Measurements from ENCODE around the gene RNF223. TPM values are rescaled to one million over a fixed set of nuclear protein-coding genes. Genes with fewer than 3 reads are reported as not detected.

RNF223 gene
- total RNA-seq, 1 donor from 2014 or later: not detected

Other genes starting within 250 kb of the RNF223 start
- gene SAMD11, start 150.4 kb downstream of the RNF223 start, total RNA-seq: 1.2 TPM
- gene NOC2L, start 115.0 kb downstream of the RNF223 start, total RNA-seq: 36.1 TPM
- gene KLHL17, start 113.7 kb downstream of the RNF223 start, total RNA-seq: 7.1 TPM
- not detected for gene PLEKHN1, start 107.8 kb downstream of the RNF223 start, total RNA-seq
- 0.25 TPM for gene PERM1, start 92.2 kb downstream of the RNF223 start, total RNA-seq
- 20.7 TPM for gene HES4, start 74.2 kb downstream of the RNF223 start, total RNA-seq
- gene ISG15, start 60.8 kb downstream of the RNF223 start, total RNA-seq: 3.4 TPM
- gene AGRN, start 54.2 kb downstream of the RNF223 start, total RNA-seq: 63.9 TPM
- gene C1orf159, start 41.8 kb upstream of the RNF223 start, total RNA-seq: 6.4 TPM
- gene TTLL10, start 99.6 kb upstream of the RNF223 start, total RNA-seq: not detected
- gene TNFRSF18, start 132.3 kb upstream of the RNF223 start, total RNA-seq: not detected
- not detected for gene TNFRSF4, start 139.8 kb upstream of the RNF223 start, total RNA-seq
- gene SDF4, start 157.7 kb upstream of the RNF223 start, total RNA-seq: 23.8 TPM
- 17.7 TPM for gene B3GALT6, start 157.9 kb upstream of the RNF223 start, total RNA-seq
- 0.25 TPM for gene C1QTNF12, start 172.4 kb upstream of the RNF223 start, total RNA-seq
- 28.3 TPM for gene UBE2J2, start 199.5 kb upstream of the RNF223 start, total RNA-seq
- 2.2 TPM for gene SCNN1D, start 206.1 kb upstream of the RNF223 start, total RNA-seq
- 74.0 TPM for gene ACAP3, start 233.6 kb upstream of the RNF223 start, total RNA-seq
- gene PUSL1, start 234.3 kb upstream of the RNF223 start, total RNA-seq: 8.6 TPM

All from temporal lobe (tissue), 1 donor.